HG02943 (cell line): Measurements from ENCODE around the gene SPSB4.

Source experiments
- ATAC-seq: cut with Tn5 transposase; IDR thresholded peaks from one replicate; pipeline ENCODE4 v1.9.1; 2021; ENCODE audit warnings: mild to moderate bottlenecking, low read depth, moderate library complexity; ENCODE audit not compliant: unreplicated experiment

The SPSB4 gene

DNA sequence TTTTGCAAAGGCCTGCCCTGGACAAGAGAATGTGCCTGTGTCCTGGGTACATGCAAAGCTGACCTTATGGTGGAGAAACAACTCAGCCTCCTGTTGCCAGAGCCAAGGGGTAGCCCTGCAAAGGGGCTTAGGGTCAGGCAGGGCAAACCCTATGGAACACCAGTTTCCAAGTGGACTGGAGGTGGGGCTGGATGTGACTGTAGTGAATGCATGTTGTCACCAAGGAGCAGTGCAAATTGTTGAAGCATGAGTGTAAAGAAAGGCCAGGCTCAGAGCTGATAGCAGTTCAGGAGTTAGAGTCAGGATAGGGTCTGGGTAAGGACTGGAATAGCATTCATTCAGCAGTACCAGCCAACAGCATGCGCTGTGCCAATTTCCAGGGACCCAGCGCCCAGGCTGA, 97.6 kb downstream of the SPSB4 start:
- ATAC-seq = no peak

DNA sequence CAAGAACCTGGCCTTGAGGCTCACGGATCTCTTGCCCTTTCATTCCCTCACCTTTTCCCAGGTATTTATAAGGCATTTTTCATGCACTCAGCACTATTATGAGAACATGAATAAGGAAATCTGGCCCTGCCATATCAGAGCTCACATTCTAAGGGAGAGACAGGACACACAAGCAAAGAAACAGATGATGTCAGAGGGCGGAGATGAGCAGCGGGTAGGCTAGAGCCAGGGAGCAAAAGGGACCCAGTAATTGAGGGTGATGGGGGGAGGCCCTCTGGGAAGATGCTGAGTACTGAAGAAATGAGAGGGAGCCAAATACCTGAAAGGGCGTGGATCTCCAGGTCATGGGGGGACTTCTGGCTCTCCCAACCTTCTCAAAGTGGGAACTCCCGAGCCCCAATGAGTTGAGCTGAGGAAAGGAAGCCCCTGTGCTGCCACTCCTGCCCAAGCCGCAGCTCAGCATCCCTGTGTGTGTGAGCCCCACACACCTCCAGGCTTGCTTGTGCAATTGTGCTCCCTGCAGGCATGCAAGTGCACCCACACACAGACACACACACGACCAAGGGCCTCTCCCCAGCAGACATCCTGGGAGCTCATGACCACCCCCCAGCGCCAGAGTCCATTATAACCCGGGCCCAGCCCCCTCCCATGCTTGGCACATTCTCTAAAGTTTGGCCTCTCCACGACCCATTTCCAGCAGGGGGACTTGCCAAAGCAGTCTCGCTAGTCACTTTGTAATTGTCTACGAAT, 99.1 kb downstream of the SPSB4 start:
- ATAC-seq = no peak

DNA sequence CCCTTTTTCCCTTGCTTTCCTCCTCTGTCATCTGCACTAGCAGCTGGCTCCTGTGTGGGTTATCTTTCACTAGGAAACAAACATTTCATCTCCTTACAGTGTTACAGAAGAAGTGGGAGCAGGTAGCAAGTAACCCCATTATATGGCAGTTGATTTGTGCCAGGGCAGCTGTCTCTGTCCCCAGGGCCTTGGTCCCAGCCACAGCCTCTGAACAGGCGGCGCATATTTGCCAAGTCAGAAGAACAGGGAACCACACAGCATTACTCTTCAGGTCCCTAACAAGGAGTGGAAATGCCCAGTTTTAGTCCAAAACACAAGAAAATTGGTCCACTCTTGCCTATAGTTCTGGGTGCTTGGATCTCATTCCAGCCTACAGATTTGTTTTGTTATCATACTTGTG, 99.8 kb downstream of the SPSB4 start:
- ATAC-seq = no peak

DNA sequence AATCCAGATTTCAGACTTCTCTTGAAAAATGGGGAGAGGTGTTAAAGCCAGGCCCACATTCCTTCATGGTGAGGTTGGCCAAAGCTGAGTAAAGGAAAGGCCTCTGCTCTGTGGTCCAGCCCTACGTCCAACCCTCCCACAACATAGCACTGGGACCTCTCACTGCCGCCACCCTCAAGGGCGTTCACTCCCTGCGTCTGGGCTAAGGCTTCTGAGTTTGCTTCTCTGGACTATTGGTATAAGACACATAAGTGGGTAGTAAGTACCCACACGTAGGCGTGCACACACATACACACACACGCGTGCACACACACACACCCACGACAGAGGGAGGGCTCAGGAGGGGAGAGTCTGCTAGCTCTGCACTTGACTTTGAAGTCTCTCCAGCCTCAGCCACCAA, 100.3 kb downstream of the SPSB4 start:
- ATAC-seq = no peak

DNA sequence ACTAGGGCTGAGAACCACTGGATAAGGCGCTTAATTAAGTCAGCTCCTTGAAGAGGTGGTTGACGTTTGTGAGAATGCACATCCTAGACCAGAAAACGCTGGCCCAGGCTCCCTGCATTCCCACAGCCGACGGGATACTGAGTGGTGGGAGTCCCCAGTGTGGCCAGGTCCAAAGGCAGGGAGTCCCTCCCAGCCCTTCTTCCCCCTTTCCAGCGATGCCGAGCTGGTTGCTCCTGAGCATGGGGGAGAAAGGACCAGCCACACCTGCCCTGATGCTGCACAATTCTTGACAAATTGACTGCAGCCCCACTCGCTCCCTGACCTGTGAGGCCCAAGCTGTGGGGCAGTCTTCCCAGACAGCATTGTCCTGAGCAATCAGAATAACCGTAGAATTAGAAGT, 101.0 kb downstream of the SPSB4 start:
- ATAC-seq = no peak

DNA sequence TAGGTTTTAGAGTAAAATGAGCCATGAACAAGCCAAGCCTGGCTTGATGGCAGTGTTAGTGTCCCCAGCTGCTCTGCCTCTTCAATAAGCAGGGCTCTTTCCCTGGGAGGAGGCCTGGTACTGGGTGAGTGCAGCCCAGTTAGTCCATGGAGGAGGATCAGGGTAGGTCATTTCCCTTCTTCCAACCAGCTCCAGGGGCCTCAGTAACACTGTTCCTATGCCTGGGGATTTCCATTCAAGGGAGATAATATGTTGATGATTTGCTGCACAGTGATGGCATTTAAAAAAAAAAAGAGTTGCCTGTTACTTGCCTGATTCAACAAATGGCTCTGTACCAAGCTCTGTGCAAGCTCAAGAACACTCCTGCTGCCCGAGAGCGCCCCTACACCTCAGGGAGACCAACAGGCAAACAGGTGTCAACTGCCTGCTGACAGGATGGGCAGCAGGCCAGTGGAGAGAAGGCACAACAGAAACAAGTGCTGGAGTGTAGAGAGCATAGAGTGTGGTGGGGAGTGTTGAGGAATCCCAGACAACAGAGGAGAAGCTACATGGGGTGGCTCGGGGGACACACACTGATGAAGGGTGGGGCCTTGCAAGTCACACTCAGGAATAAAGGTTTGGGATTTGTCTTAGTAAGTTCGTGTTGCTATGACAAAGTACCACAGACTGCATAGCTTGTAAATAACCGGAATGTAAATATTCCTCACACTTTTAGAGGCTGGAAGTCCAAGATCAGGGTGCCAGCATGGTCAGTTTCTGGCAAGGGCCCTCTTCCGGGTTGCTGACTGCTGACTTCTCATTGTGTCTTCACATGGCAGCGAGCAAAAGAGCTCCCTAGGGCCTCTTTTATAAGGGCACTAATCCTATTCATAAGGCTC, 101.9 kb downstream of the SPSB4 start:
- ATAC-seq = no peak

DNA sequence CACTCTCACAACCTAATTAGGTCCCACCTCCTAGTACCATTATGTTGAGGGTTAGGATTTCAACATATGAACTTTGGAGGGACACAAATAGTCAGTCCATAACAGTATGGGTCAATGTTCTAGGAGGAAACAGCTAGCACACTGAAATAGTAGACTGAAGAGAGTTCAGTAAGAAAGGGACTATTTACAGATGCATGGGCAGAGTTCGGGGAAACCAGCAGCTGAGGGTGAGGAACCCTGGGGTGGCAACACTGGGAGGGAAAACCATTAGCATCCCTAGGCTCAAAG, 102.5 kb downstream of the SPSB4 start:
- ATAC-seq = no peak

DNA sequence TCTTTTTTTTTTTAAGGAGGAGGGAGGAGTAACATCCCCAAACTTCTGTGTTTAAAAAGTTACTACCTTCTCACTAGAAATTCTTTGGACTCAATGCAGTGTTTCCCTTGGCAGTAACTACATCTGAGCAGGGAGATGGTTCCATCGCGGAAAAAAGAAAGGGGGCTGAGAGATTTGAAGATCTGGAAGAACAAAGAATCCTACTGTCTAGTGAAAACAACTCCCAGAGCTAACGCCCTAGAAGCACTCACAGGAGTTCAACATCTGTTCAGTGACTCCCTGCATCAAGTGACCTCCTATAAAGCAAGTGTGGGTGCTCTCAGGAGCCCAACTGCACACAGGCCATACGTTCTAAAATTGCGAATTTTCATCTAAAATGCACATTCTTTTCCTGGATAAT, 113.7 kb downstream of the SPSB4 start:
- no peak for ATAC-seq

DNA sequence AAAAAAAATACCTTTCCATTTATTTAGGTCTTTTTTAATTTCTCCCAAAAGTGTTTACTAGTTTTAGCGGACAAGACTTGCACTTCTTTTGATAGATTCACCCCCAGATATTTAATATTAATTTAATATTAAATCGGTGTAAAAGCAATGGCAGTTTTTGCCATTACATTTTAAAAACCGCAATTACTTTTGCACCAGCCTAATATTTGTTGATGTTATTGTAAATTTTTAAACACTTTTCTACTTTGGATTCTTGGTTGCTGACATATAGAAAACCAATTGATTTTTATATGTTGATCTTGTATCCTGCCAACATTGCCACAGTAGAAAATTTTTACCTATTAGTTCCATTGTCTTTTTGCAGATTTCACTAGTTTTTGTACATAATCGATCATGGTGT, 116.5 kb downstream of the SPSB4 start:
- no peak for ATAC-seq

DNA sequence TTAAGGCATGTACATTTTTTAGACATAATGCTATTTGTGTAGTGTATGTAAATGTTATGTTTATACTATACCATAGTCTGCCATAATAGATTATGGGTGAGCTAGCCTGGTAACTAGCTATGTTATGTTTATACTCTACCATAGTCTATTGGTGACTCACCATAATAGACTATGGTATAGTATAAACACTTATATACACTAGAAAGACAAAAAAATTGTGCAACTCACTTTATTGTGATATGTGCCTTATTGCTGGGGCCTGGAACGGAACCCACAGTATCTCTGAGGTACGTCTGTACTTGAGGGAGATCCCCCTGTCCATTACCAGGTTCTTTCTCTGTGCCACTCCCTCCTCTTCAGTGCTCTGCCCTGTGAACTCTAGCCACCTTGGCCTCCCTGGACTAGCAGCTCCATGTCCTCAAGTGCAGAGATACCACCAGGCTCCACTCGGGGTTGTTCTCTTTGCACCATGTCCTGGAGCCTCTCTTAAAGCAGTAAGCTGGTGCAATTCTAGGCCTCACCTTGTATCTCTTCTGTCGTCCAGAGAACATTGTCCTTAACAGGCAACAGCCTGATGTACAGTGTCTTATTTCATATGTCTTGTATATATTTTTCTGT, 119.6 kb downstream of the SPSB4 start:
- no peak for ATAC-seq

DNA sequence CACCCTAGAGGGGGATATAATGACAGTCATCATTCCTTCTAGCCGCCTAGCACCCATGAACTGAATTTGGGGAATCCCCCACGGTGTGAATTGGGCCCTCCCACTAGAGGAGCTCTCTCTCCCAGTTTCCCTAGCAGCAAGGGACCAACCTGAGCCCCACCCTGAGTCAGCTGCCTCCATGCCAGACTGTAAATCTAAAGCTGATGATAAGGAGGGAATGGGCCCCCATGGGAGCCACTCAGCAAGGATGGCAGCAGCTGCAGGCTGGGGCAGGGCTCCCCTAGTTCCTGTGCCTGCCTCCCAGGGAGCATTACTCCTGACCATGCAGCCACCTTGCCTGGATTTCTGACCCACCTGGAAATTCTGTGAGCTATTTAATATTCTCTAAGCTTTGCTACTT, 123.5 kb downstream of the SPSB4 start:
- no peak for ATAC-seq

DNA sequence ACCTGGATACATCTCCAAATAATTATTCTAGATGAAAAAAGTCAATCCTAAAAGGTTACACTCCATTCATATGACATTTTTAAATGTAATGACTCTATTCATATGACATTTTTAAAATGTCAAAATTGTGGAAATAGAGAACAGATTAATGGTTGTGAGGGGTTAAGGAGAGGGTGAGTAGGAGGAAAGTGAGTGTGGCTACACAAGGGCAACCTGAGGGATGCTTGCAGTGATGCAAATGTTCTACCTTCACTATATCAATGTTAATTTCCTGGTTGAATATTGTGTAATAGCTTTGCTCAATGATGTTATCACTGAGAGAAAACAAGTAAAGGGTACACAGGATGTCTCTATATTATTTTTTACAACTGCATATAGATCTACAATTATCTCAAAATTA, 125.6 kb downstream of the SPSB4 start:
- no peak for ATAC-seq

DNA sequence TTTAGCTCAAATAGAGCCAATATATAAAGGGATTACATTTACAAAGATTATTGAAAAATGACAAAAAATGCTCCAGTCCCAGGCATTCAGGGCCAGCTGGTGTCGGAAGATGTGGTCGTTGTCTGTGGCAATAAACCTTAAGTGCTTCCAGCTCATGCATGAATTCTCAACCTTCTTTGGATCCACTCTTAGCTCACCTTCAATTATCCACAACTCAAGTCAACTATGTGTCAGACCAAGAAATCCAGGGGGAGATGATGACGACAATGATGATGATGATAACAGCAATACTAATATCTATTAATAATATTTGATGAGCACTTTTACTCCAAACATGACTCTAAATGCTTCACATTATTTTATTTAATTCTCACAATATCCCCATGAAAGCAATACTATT, 126.9 kb downstream of the SPSB4 start:
- ATAC-seq = no peak

DNA sequence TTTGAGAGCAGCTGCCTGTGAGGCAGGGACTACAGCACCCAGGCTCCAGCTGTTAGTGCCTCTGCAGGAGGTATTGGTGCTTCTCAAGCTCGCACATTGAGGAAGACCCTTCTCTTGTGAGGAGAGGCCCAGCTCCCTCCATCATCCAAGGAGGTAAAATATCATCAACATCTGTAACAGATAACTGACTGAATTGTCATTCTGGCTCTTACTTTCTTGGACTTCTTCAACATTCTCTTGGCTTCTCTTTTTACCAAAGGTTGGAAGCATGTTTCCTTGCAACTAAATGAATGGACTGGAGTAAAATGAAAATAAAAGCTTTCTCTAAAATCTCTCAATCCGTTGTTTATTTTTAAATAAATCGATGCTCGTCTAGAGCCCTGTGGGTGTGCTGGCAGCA, 127.4 kb downstream of the SPSB4 start:
- no peak for ATAC-seq

DNA sequence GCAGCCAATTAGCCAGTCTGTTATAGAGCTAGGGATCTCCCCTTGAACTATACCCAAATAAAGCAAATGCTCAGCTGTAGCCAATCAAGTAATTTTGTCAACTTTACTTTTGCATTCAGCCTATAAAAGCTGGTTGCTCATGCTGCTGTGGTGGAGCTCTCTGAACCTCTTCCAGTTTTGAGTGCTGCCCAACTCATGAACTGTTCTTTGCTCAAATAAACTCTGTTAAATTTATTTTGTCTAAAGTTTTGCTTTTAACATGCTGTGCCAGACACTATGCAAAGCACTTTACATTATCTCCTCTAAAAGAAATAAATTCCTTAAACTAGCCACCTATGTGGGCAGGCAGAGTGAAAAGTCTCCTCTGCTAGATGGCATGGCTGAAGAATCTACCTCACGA, 128.8 kb downstream of the SPSB4 start:
- ATAC-seq = no peak

DNA sequence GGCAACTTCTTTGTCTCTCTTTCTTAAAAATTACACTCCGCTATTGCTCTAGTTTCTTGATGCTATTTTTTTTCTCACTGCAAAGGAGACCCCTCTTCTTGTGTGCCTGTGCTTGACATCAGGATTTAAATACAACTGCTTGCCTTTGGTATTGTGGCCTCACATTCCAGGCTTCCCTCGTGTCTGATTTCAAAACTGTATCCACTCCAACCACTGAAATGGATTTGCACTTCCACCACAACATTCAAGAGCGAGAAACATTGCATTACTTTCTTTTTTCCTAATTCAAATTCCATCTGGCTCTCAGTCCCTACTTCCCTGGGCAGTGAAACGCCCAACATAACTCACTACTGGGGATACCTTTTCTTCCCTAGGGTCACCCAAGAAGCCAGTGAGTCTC, 130.0 kb downstream of the SPSB4 start:
- no peak for ATAC-seq

DNA sequence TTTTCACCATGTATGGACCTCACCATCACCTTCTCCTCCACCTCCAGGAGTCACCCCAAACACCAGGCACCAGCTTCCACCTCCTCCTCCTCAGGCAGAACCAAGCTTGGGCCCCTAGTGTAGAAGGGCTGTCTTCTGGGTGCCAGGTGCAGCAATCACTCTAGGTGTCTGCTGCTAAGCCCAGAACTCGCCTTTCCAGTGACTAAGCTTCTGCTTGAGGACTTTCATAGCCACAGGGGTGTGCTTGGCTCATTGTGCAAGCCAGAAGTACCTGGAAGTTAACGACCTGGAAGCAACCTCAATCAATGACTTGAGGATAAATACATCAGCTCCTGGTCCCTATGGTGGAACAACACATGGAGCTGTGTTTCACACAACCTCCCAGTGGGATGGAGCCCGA, 130.7 kb downstream of the SPSB4 start:
- no peak for ATAC-seq

DNA sequence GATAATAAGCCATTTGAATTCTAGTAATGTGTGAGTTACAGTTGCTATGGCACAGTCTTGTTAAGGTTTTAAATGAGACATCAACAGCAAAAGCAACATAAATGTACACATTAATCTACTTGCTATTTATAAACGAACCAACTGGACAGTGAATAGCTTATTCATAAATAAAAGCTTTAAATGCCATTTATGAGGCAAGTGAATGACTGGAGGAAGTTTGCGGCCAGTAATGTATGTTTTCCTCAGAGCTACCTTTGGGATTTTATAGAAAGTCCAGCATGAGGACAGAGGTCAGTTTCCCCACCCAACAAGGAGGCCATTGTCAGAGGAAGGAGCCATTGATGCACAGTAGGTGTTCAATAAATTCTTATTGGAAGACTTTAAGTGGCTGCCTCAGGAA, 132.5 kb downstream of the SPSB4 start:
- no peak for ATAC-seq

DNA sequence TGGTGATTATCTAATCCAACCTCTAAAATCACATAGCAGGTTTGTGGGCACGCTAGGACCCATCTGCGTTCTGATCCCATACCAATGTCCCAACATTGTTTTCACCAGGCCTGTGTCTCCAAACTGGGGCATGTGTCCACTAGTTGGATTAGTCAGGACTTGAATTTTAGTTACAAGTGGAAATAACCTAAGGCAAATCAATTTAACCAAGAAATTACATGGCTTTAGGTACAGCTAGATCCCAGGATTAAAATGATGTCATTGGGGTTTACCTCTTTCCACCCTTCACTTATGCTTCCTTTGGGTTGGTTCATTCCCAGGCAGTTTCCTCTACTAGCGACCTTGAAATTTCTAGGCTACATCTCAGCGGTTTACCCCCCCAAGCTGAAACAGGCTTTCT, 133.3 kb downstream of the SPSB4 start:
- ATAC-seq = no peak

DNA sequence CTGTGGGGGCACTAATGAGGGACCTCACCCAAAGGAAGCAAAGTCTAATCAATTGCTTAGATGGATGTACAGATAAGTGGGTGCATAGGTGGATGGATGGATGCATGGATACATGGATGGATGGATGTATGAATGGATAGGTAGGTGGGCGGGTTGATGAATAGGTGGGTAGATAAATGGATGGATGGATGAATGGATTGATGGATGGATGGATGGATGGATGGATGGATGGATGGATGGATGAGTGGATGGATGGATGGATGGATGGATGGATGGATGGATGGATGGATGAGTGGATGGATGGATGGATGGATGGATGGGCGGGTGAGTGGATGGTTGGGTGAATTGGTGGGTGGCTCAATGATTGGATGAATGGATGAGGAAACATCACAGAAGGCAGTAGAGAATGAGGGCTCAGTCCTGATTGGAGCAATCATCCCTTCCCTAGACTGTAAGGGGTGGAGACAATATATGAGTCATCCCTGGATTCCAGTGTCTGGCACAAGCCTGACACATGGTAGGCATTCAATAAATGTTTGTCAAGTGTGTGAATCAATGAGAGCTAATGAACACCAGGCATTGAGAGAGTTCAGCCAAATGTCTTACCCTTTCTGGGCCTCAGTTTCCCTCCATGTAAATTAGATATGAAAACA, 140.1 kb downstream of the SPSB4 start:
- no peak for ATAC-seq

DNA sequence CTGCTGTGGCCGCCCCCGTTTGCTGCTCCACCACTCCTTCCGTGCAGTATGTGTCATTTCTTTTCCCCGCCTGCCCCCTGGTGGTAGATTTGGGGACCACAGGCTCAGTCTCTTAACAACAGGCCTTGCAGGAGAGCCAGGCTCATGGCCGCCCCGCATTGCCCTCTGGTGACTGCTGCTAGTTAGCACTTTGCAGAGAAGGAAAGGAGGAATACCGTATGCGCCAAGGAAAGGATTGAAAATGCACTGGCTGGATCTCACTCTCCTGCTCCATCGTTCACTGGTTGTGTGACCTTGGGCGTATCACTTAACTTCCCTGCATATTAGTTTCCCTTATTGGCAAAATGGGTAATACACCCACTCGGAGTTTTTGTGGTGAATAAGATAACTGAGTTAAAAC, 141.2 kb downstream of the SPSB4 start:
- peak; percentile 100 for ATAC-seq
